Stimulated activated CD8-positive, alpha-beta memory T cell treated with anti-CD3 and anti-CD28 coated beads, Interleukin-12 subunit alpha, Interleukin-12 subunit beta, amount 100 ng/mL, for 1 hour (primary cell): ENCODE data around the gene RIPPLY2.
"Not testable (repeated sequence)": the region's sequence is repeated elsewhere in the genome, so short reads cannot be mapped to it uniquely, and the experiment has no call there.

Source experiments
- DNase-seq: peaks from one replicate; pipeline ENCODE4 v3.0.0-alpha.2; 2020; ENCODE audit warnings: low read depth

Gene RIPPLY2

DNA sequence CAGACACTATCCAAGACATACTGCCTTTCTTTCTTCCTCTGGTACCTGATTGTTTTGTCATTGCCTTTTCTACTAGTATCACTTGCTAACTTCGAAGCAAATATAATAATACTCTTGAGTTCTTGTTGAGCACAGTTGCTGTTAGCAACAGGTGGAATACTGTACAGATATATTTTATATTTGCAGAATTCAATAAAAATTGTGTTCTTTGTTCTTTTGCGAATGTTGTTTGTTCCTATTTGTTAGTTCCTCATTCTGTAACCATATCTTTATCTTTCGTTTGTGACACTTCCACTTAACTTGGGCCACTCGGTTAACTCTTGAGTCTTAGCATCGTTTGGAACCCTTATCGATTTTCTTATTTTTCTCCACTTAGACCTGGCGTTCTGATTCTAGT, 7.2 kb downstream of the RIPPLY2 start:
- no peak for DNase-seq

DNA sequence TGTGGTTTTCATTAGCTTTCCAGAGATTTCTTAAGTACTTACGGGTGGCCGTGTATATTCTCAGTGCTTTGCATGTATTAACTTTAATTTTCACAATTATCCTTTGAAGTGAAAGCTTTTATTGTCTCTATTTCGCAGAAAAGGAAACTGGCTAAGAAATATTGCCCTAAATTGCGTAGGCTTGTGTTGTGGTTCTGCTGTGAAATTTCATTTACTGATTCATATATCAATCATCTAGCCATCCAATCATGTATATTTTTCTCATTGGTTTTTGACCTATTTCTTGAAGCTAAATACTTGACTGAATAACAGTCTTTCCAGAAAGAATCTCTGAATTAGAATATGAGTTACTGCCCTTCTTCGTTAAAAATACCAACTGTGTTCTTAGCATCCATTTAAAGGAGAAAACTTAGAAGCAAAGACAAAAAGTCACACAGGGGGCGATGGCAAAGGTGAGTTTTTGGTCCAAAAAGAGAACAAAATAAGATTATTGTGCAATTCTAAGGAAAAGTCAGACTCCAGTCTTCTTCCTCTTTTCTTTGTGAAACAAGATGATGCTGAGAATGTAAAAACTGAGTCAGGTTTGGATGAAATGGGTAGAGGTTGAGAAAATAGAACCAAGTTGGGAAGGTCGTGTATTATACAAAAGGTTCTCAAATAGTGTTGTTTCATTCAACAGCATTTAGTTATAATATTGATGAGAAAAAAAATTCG, 7.8 kb downstream of the RIPPLY2 start:
- DNase-seq = no peak

DNA sequence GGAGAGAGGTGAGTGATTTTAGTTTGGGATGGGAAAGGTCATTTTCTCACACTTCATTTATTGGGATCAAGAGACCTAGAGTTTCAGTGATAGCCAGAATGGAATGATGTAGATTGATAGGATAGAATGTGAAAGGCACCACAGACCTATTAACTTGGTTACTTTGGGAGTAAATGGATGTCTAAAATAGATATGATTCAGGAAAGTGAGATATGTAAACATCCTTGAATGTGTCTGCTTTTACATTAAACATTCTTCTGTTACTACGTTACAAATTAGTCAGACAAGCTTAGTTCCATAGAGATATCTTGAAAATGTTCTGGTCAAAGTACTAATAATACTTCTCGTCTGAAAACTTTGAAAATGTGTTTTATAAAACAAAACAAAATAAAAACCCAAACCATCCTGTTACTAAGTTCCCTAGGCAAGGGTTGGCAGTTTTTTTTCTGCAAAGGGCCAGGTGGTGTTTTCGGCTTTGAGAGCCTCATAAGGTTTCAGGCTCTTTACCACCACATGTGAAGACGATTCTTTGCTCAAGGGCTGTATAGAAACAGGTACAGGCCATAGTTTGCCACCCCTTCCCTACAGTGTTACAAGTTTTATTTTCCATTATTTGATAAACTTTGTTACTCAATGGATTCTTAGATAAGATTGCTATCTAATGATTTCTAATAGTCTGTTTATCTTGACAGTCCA, 9.8 kb downstream of the RIPPLY2 start:
- no peak for DNase-seq

DNA sequence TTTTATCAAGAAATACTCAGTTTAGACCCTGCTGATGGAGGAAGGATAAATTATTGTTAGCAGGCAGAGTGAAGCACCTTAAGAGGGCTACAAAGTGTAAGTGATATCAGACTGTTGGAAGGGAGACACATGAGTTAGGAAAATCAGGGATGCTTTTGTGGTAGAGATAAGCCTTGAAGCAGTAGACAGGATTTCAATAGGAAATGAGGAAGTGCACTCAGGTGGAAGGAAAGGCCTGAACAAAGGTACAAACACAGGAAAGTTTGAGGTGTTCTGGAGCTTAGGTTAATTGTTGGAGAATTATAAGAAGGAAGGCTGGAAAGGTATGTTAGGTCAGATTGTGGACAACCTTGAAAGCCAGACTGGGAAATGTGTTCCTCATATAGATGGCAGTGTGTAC, 13.9 kb downstream of the RIPPLY2 start:
- DNase-seq = no peak

DNA sequence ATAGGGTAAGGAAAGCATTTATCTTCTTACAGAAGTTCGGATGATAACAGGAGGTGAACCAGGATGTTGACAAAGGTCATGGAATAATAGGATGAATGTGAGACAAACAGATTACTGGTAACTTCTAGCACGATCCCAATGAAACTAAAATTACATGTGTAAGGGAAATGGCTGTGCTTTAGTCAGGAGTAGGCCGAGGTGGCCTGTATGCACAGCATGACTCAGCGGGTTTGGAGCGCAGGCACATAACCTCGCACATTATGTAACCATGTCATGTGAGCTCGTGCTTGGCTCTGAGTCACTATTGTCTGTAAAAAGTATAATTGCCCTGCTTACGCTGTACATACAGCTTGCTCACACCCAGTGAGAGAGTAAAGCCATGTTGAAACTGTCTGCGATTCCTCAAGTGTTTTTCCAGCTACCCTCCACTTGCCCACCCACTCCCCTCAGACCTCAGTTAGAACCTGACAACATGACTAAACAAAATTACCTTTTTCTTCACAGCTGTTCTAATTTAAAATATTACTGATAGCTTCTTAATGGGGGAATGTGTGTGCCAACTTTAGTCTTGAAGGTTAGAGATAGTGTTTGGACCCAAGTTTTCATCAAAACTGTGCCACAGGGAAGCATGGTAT, 14.5 kb downstream of the RIPPLY2 start:
- DNase-seq = no peak

DNA sequence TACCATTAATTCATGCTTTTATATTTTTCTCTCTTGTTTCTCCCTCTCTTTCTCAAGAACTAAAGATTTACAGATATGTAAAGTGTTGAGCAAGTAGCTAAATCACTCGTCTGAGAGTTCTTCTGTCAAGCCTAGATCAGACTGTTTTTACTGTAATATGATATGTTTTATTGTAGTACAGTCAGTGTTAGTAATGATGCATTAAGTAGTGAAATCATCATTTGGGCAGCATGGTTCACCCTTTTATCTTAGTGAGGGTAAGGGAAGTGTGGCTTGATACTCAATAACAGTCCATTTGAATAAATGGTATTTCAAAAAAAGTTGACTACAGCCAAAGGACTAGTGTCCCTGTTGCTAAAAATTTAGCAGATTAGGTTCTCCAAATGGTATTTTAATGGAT, 15.5 kb downstream of the RIPPLY2 start:
- DNase-seq = no peak

DNA sequence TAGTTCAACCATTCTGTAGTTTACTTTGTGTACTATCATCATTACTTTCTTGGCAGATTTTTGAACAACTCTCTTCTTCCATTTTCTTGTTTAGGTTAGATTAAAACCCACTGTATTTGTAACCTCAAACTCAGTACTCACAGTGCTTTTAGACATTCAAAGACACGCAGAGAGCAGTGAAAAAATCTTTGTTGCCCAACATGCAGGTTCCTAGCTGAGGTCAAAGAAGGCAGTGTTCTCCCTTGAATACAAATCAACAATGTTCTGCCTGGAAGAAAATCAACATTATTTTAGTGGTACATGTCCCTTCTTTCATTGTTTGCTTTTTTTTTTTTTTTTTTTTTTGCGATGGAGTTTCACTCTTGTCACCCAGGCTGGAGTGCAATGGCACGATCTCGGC, 17.5 kb downstream of the RIPPLY2 start:
- DNase-seq = no peak

DNA sequence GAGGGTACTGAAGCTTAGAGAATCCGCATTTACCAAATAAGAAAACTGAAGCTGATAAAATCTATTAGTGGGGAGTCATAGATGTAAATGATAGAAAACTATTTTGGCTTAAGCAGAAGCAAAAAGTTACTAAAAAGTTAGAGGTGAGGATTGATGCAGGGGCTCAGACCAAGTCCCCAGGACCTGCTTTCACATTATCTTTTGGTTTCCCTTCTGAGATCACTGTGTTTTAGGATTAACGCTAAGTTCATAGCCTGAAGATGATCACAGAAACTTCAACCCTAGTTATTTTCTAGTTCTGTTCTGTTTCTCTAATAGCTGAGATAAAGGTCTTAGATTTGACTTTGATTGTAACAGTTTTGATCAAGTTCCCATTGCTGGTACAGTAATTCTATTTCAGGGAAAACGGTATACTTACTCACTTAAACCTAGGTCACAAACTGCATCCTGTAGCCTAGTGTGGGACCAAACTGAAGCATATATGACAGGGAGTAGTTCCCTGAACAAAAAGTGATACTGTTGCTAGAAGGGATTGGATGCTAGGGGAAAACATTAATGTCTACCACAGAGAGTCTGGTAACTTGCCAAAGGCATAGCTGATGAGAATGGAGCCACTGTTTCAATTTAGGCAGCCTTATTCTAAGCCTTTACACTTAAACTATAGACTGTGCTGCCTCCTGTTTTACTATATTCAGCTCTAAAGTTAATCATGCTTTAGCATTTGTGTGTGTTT, 19.4 kb downstream of the RIPPLY2 start:
- DNase-seq = no peak

DNA sequence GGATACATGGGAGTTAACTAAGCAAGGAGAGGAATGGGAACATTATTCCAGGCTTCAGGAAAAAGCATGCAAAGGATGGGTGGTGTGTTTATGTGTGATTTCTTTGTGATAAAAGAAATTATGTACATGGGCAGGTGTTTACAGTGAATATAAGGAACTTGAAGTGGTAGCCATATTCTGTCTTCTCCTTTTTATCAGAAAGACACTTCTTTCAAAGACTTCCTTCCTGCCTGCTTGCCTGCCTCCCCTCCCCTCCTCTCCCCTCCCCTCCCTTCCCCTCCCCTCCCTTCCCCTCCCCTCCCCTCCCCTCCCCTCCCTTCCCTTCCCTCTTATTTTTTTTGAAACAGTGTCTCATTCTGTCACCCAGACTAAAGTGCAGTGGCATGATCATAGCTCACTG, 20.7 kb downstream of the RIPPLY2 start:
- DNase-seq = no peak

DNA sequence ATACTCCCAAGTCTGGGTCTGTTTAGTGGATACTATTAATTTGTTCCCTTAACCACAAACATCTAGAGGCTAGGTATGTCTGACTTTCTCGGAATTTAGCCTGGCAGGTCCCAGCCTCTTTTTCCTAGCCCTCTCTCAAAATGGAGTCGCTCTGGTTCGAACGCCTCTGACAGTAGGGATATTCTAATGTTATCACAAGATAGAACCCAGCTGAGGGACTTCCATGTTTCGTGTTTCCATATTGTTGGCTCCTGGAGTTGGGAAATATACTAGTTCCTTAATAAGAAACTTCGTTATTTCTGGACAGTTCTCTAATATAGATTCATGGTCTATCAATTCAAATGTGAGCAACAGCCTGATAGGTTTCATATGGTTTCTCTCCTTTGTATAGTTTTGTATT, 22.7 kb downstream of the RIPPLY2 start:
- DNase-seq = no peak

DNA sequence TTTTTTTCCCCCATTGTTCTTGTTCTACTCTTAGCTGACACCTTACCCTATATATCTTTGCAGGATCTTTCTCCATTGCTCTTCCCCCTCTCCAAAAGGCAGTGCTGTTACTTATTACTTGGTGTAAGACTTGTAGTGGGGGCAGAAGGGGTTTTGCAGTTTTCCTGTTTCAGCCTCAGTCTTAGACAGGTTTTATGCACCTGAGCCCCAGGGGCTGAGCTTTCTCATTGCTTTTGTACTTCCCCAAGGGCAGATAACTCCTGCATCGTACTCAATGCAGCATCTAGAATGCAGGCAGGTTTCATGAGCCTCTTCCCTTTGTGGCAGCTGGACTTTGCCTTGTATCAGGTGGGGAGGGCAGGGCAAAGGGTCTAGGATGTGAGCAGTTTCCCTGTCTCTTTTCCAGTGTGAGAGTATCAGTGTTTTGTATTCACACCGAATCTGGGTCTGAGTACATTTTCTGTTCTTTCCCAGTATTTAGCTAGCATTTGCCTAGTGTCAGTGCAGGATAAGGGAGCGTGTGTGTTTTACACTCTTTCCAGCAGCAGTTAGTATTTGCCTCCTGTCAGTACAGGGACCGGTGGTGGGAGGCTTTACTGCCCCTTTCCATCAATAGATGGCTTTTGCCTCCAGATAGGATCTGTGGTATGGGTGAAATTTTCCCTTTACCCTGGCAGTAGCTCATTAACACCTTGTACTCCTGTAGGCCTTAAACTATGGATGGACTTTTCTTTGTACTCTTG, 25.9 kb downstream of the RIPPLY2 start:
- DNase-seq = no peak

DNA sequence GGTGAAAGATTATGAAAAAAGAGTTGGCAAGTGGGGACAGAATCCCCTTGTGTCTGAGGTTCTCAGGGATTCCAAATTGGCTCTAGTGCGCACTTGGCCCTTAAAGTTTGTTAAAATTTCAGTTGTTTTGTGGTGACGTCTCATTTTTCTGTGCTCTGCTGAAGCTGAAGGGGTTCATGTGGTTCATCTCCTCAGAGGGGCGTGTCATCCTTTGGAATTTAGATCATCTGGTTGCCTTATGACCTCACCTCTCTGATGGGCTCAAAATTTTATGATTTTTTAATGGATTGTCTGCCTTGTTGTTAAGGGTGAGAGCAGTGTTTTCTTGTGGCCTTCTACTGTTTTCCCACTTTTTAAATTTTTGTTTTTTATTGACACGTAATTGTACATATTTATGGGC, 26.6 kb downstream of the RIPPLY2 start:
- no peak for DNase-seq

DNA sequence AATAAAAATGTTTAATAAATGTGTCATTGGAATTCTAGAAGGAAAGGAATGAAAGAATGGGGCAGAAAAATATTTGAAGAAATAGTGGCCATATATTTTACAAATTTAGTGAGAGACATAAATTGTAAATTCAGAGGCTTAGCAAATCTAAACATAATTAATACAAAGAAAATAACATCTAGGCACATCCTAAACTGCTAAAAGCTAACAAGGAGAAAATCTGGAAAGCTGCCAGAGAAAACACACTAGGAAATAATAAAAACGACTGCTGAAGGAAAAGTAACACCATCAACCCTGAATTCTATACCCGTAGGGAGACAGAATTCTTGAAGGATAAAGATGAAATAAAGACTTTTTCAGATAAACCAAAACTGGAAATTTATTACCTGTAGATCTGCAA, 30.1 kb downstream of the RIPPLY2 start:
- no peak for DNase-seq

DNA sequence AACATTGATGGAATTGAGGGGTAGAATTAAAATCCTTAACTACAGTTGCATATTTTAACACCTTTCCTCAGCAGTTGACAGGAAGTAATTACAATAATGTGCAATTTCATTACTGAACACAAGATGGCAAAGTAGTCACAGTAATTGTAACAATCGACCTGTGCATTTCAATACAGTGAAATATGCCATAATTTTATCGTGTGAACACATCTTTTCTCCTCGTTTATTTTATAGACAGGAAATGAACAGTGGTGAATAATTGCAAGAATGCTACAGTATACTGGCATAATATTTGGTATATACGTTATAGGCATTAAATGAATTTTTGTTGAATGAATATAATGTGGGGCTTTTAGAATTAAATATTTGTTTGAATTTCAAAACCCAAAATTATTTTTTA, 31.4 kb downstream of the RIPPLY2 start:
- no peak for DNase-seq

DNA sequence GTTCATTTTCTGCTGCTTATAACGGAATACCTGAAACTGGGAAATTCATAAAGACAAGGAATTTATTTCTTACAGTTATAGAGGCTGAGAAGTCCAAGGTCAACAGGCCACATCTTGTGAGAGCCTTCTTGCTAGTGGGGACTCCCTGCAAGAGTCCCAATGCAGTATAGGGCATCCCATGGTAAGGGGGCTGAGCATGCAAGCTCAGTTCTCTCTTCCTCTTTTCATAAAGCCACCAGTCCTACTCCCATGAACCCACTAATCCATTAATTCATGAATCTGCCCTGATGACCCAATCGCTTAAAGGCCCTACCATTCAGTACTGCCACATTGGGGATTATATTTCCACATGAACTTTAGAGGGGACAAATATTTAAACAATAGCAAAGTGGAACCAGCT, 32.8 kb downstream of the RIPPLY2 start:
- no peak for DNase-seq

DNA sequence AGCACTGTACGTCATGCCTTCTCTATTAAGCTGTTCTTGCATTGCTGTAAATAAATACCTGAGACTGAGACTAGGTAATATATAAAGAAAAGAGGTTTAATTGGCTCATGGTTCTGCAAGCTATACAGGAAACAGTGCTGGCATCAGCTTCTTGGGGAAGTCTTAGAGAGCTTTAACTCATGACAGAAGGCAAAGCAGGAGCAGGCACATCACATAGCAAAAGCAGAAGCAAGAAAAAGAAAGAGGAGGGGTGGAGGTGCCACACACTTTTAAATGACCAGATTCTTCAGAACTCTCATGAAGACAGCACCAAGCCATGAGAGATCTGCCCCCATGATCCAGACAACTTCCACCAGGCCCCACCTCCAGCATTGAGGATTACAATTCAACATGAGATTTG, 36.5 kb downstream of the RIPPLY2 start:
- DNase-seq = no peak

DNA sequence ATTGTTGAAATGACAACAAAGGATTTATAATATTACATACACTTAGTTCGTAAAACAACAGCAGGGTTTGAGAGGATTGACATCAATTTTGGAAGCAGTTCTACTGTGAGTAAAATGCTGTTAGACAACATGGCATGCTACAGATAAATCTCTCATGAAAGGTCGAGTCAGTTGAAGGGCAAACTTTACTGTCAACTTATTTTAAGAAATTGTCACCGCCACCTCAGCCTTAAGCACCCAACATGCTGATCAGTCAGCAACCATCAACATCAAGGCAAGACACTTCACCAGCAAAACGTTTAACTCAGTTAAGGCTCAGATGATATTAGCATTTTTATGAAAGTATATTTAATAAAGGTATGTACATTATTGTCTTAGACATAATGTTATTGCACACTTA, 37.4 kb downstream of the RIPPLY2 start:
- no peak for DNase-seq

DNA sequence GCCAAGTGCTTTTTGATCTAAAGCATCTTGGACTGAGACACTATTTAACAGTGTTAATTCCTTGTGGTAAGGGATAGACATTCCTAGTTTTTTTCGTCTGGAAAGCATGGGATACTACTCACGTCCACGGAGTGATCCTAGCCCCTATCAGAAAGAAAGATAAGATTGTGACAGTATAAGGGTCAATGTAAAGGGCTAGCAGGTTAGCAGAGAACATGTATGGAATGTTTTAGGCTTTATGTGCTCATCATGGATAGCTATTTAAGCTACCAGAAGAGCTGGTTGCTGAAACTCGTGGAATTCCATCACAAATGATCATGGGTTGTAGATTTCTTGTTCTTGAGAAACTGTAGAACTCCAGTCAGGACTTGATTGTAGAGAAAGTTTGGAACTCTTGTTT, 38.4 kb downstream of the RIPPLY2 start:
- DNase-seq = no peak

DNA sequence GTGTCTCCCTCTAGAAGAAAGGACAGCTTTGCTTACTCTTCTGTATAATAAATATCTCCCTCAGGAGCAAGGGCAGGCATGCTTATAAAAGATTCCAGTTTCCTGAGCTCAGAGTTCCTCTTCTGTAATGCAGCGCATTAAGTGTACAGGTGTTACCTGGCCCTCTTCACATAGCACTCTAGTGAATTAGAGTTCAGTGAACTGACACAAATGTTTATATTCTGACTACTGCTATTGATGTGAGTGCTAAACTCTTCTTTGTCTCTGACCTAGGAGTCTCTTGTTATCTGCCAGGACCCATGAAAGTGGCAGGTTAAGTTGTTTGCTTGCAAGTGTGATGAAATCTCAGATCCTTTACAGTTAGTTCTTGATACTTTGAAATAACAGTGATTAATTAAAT, 39.9 kb downstream of the RIPPLY2 start:
- no peak for DNase-seq

DNA sequence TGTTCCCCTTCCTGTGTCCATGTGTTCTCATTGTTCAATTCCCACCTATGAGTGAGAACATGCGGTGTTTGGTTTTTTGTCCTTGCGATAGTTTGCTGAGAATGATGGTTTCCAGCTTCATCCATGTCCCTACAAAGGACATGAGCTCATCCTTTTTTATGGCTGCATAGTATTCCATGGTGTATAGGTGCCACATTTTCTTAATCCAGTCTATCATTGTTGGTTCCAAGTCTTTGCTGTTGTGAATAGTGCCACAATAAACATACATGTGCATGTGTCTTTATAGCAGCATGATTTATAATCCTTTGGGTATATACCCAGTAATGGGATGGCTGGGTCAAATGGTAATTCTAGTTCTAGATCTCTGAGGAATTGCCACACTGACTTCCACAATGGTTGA, 43.9 kb downstream of the RIPPLY2 start:
- DNase-seq = not testable (repeated sequence)

DNA sequence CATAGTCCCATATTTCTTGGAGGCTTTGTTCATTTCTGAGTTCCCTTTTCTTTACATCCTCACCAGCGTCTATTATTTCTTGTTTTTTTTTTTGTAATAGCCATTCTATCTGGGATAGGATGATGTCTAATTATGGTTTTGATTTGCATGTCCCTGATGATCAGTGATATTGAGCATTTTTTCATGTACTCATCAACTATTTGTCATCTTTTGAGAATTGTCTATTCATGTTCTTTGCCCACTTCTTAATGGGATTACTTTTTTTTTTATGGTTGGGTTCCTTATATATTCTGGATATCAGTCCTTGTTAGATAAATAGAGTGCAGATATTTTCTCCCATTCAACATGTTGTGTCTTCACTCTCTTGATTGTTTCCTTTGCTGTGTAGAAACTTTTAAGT, 48.5 kb downstream of the RIPPLY2 start:
- DNase-seq = no peak

DNA sequence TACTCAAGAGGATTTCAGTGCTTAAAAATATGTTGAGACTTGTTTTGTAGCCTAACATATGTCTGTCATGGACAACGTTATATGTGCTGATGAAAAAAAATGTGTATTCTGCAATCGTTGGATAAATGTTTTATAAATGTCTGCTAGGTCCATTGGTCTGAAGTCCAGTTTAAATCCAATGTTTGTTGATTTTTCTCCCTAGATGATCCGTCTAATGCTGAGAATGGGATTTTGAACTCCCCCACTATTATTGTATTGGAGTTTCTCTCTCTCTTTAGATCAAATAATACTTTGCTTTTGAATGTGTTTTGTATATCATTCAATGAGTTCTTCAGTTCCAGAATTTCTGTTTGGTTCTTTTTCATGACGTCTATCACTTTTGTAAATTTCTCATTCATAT, 51.2 kb downstream of the RIPPLY2 start:
- DNase-seq = no peak
